AG09319 (cell line): ENCODE measurements around the gene KYAT1.
"Not testable (repeated sequence)": the region's sequence is repeated elsewhere in the genome, so short reads cannot be mapped to it uniquely, and the experiment has no call there.

Experiments used
- DNase-seq: peaks from one replicate; pipeline ENCODE4 v3.0.0-alpha.2; 2010; ENCODE audit warnings: low read depth; ENCODE audit errors: extremely low read depth
- CTCF ChIP-seq: IDR thresholded peaks from 2 replicates; pipeline ENCODE4 v1.5.1; 2011; ENCODE audit warnings: low read depth, mild to moderate bottlenecking, inconsistent platforms, low read length, moderate library complexity

The KYAT1 gene

DNA sequence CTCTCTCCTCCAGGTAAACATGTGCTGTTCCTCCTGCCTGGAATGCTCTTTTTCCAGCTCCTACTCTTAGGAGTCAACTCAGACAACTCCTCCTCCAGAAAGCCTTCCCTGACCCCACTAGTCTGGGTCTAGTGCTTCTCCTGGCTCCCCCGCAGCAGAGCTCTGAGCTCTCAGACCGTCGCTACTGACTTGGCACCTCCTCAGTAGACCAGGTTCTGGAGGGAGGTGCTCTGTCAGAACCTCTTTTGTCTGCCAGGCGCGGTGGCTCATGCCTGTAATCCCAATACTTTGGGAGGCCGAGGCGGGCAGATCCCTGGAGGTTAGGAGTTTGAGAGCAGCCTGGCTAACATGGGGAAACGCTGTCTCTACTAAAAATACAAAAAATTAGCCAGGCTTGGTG lies 3.6 kb upstream of the KYAT1 start:
- TF ChIP-seq CTCF: no peak

GRCh38 chr9:128884164-128884563 lies 2.4 kb upstream of the KYAT1 start:
- no peak for TF ChIP-seq CTCF
- DNase-seq: no peak

More for the DNA sequence above, 3.6 kb upstream of the KYAT1 start:
- DNase-seq: no peak

DNA sequence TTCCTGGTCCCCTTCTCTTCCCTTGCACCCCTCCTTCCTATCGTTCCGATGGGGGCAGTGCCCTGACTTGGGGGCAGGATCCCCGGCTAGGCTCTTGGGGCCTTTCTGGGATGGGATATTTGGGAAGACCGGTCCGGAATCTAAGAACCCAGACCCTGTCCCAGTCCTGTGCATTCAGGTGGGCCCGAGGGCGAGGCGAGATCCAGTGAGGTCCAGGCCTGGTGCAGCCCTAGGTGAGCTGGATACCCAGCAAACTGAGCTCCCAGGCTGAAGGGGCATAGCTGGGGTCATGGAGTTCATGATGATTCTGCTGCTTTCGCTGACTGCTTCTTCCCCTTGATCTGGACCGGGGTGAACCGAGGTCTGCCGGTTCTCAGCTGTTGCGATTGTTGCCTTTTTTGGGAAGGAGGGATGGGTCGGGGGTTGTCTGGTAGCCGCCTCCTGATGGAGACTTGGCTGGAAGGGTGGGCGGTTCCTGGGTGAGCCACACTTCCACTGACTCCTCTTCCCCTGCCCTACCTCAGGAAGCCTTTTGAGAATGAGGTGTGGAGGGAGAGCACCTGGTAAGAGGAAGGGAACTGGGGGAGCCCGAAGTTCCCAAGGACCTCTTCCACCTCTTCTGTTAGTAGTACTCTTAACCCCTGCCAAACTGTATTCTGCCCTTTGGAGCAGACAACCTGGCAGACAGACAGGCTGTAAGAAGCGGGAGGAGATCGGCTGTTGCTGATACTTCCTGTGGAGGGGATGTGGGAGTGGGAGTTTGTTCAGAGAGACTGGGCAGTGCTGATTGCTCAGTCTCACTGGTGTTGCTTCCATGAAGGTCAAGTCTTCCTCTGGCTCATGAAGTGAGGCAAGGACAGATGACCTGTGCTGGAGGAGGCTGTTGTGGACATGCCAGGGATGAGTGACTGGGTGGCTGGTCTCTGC lies 1.2 kb upstream of the KYAT1 start:
- DNase-seq: no peak
- TF ChIP-seq CTCF: no peak

DNA sequence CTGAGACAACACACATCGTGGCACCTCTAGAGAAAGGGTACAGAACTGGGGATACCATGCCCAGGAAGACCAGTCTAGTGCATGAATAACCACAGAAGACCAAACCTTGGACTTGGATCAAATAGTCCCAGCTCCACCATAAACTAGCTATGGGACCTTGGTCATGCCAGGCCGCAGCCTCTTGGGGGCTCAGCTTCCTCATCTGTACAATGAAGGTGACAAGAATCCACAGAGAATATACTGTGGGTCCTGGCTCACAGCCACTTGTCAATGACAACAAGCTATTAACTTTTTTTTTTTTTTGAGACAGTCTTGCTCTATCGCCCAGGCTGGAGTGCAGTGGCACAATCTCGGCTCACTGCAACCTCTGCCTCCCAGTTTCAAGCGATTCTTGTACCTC lies 3.9 kb downstream of the KYAT1 start:
- no peak for DNase-seq
- no peak for TF ChIP-seq CTCF

GRCh38 chr9:128870941-128871265 lies 10.8 kb downstream of the KYAT1 start:
- DNase-seq: not testable (repeated sequence)

- no peak for DNase-seq
- TF ChIP-seq CTCF: no peak
Measured at GRCh38 chr9:128870128-128870940, 11.4 kb downstream of the KYAT1 start.

- DNase-seq: no peak
- TF ChIP-seq CTCF: peak; percentile 85
Measured at GRCh38 chr9:128863647-128864046, 18.1 kb downstream of the KYAT1 start.
